ENCODE measurements around the gene S100A11. TPM values are rescaled to one million over a fixed set of nuclear protein-coding genes. Genes with fewer than 3 reads are reported as not detected.

Gene S100A11
- total RNA-seq, 1 experiment from 2014 or later = 364 TPM

GRCh38 chr1:152029144-152029928 lies 7.5 kb downstream of the S100A11 start:
- no peak for TF ChIP-seq CTCF (IDR thresholded peaks at IDR 0.05; ENCODE audit: insufficient read depth in 1 of 2, low read depth in 1 of 2, low read length in 1 of 2, severe bottlenecking in 1 of 2, unreplicated experiment in 1 of 2)
- peaks cover 36% of the 10 kb centered on the region for H3K9me3 Mint-ChIP-seq (ENCODE audit: unreplicated experiment)
- H3K4me1 Mint-ChIP-seq (ENCODE audit: low read depth, unreplicated experiment) = peaks cover 32% of the 10 kb centered on the region
- no peak overlapping the region for H3K4me3 ChIP-seq (ENCODE audit: low read depth, low read length)
- H3K27me3 ChIP-seq (replicated peaks; ENCODE audit: control insufficient read depth, insufficient read depth, low read length) = no peaks in the 10 kb centered on the region
- peaks cover 34% of the 10 kb centered on the region for H3K36me3 Mint-ChIP-seq (ENCODE audit: insufficient read depth, unreplicated experiment)
- no peaks in the 10 kb centered on the region for H3K27me3 Mint-ChIP-seq (ENCODE audit: insufficient read depth, unreplicated experiment)
- H3K9me3 ChIP-seq = no peaks in the 10 kb centered on the region
- H3K27ac Mint-ChIP-seq (ENCODE audit: unreplicated experiment) = peak overlapping the region; percentile 70
- DNase-seq = no peak
- ChIA-PET POLR2A (no interaction called here), CTCF (no interaction called here)
- H3K4me1 ChIP-seq = peaks cover 23% of the 10 kb centered on the region
- BruUV-seq (replicated peaks) = no TSS peak
- H3K36me3 ChIP-seq (ENCODE audit: control insufficient read depth, insufficient read depth, low read length) = peaks cover 1% of the 10 kb centered on the region
- H3K4me3 Mint-ChIP-seq (ENCODE audit: unreplicated experiment) = no peak overlapping the region
- intact Hi-C loops (cut with micrococcal nuclease; ENCODE audit: unreplicated experiment) = no loop called here

GRCh38 chr1:152026895-152027294 lies 9.9 kb downstream of the S100A11 start:
- CTCF ChIA-PET = no interaction called here
- Mint-ChIP-seq H3K36me3 (ENCODE audit: insufficient read depth, unreplicated experiment) (peaks cover 12% of the 10 kb centered on the region), H3K27ac (ENCODE audit: unreplicated experiment) (no peak overlapping the region), H3K9me3 (ENCODE audit: unreplicated experiment) (peaks cover 31% of the 10 kb centered on the region), H3K27me3 (ENCODE audit: insufficient read depth, unreplicated experiment) (no peaks in the 10 kb centered on the region), H3K4me1 (ENCODE audit: low read depth, unreplicated experiment) (peaks cover 35% of the 10 kb centered on the region), H3K4me3 (ENCODE audit: unreplicated experiment) (no peak overlapping the region)
- TF ChIP-seq CTCF (IDR thresholded peaks at IDR 0.05; ENCODE audit: insufficient read depth in 1 of 2, low read depth in 1 of 2, low read length in 1 of 2, severe bottlenecking in 1 of 2, unreplicated experiment in 1 of 2) = no peak
- DNase-seq = no peak
- no peak overlapping the region for H3K4me3 ChIP-seq (ENCODE audit: low read depth, low read length)
- H3K27me3 ChIP-seq (replicated peaks; ENCODE audit: control insufficient read depth, insufficient read depth, low read length) = no peaks in the 10 kb centered on the region
- H3K36me3 ChIP-seq (ENCODE audit: control insufficient read depth, insufficient read depth, low read length) = no peaks in the 10 kb centered on the region
- POLR2A ChIA-PET = interaction anchor here (0.6 kb wide), 1 partner anchor 38 kb away, joined by 4 read pairs; no protein-coding TSS in a partner anchor
- intact Hi-C loops (cut with micrococcal nuclease; ENCODE audit: unreplicated experiment) = no loop called here
- BruUV-seq (replicated peaks) = no TSS peak
- no peaks in the 10 kb centered on the region for H3K9me3 ChIP-seq
- peaks cover 24% of the 10 kb centered on the region for H3K4me1 ChIP-seq

GRCh38 chr1:152024223-152024622 lies 12.6 kb downstream of the S100A11 start:
- BruUV-seq (replicated peaks) = no TSS peak
- DNase-seq = no peak
- intact Hi-C loops (cut with micrococcal nuclease; ENCODE audit: unreplicated experiment) = no loop called here
- H3K27ac Mint-ChIP-seq (ENCODE audit: unreplicated experiment) = no peak overlapping the region
- Histone ChIP-seq H3K4me3 (ENCODE audit: low read depth, low read length) (no peak overlapping the region), H3K4me1 (peaks cover 19% of the 10 kb centered on the region), H3K27me3 (replicated peaks; ENCODE audit: control insufficient read depth, insufficient read depth, low read length) (no peaks in the 10 kb centered on the region), H3K9me3 (no peaks in the 10 kb centered on the region), H3K36me3 (ENCODE audit: control insufficient read depth, insufficient read depth, low read length) (no peaks in the 10 kb centered on the region)
- H3K36me3 Mint-ChIP-seq (ENCODE audit: insufficient read depth, unreplicated experiment) = peaks cover 3% of the 10 kb centered on the region
- H3K4me3 Mint-ChIP-seq (ENCODE audit: unreplicated experiment) = no peak overlapping the region
- ChIA-PET POLR2A (no interaction called here), CTCF (interaction anchor here (1.8 kb wide), 1 partner anchor 10 kb away, joined by 8 read pairs; no protein-coding TSS in a partner anchor)
- H3K27me3 Mint-ChIP-seq (ENCODE audit: insufficient read depth, unreplicated experiment) = no peaks in the 10 kb centered on the region
- no peak for TF ChIP-seq CTCF (IDR thresholded peaks at IDR 0.05; ENCODE audit: insufficient read depth in 1 of 2, low read depth in 1 of 2, low read length in 1 of 2, severe bottlenecking in 1 of 2, unreplicated experiment in 1 of 2)
- peaks cover 27% of the 10 kb centered on the region for H3K4me1 Mint-ChIP-seq (ENCODE audit: low read depth, unreplicated experiment)
- peaks cover 11% of the 10 kb centered on the region for H3K9me3 Mint-ChIP-seq (ENCODE audit: unreplicated experiment)

All from Caco-2 (cell line).